ENCODE results near the gene ZNF280D. TPM values are rescaled to one million over a fixed set of nuclear protein-coding genes. Genes with fewer than 3 reads are reported as not detected.

Gene ZNF280D
- total and polyA plus RNA-seq, 2 of the 4 experiments (the other 2 are of a cell fraction): 8.3 to 21.0 TPM

GRCh38 chr15:56716334-56716733, 17.0 kb downstream of the ZNF280D start:
- H2BK5ac ChIP-seq (ENCODE audit: low read depth, low read length, poor library complexity, severe bottlenecking): no peak overlapping the region
- intact Hi-C loops (cut with micrococcal nuclease) (no loop called here), in situ Hi-C loops (cut with MboI; ENCODE audit: low sequenced_read_pairs) (no loop called here), dilution Hi-C loops (cut with HindIII; ENCODE audit: low sequenced_read_pairs, unreplicated experiment) (no loop called here)
- H2AK9ac ChIP-seq (replicated peaks; ENCODE audit: low read depth, low read length, poor library complexity): no peak overlapping the region
- no peaks in the 10 kb centered on the region for H3K36me3 ChIP-seq (ENCODE audit: control insufficient read depth, insufficient read depth, low read length)
- no peak overlapping the region for H4K91ac ChIP-seq (ENCODE audit: insufficient read depth, low read depth, low read length)
- DNase-seq (no peak), ATAC-seq (ENCODE audit: low read depth) (no peak)
- no peaks in the 10 kb centered on the region for H3K27me3 ChIP-seq (ENCODE audit: control insufficient read depth, insufficient read depth, low read length)
- no peak overlapping the region for H4K5ac ChIP-seq (ENCODE audit: low read depth, low read length)
- H3K56ac ChIP-seq (ENCODE audit: extremely low read depth, insufficient read depth, low read length): no peak overlapping the region
- no peak overlapping the region for H3K27ac ChIP-seq (ENCODE audit: insufficient read depth, low read length)
- H3K9ac ChIP-seq (ENCODE audit: low read depth, low read length): no peak overlapping the region
- no peak for TF ChIP-seq ELK1 (IDR thresholded peaks at IDR 0.05; ENCODE audit: borderline replicate concordance, low read depth, low read length)
- TF ChIP-seq RAD21 (IDR thresholded peaks at IDR 0.05; ENCODE audit: low read length): no peak
- TF ChIP-seq NFE2L2 (IDR thresholded peaks at IDR 0.05; ENCODE audit: low read depth, low read length): no peak
- no peak for TF ChIP-seq RFX5 (IDR thresholded peaks at IDR 0.05; ENCODE audit: low read depth, low read length)
- no peak for TF ChIP-seq FOS (IDR thresholded peaks at IDR 0.05; ENCODE audit: low read depth, low read length)
- no peak for TF ChIP-seq MAFK (IDR thresholded peaks at IDR 0.05; ENCODE audit: low read depth, low read length)
- TF ChIP-seq POLR2A (IDR thresholded peaks at IDR 0.05; ENCODE audit: low read depth, low read length): no peak
- no peak for TF ChIP-seq USF2 (IDR thresholded peaks at IDR 0.05; ENCODE audit: low read depth, low read length)
- no peak for TF ChIP-seq RCOR1 (IDR thresholded peaks at IDR 0.05; ENCODE audit: insufficient replicate concordance, low read length)
- no peak for TF ChIP-seq BHLHE40 (IDR thresholded peaks at IDR 0.05; ENCODE audit: low read depth, low read length)
- no peak for TF ChIP-seq CHD1 (IDR thresholded peaks at IDR 0.05; ENCODE audit: low read depth, low read length)
- H3K9me3 ChIP-seq (ENCODE audit: control insufficient read depth, insufficient read depth, low read length): no peaks in the 10 kb centered on the region
- no peak overlapping the region for H3K18ac ChIP-seq (ENCODE audit: low read depth, low read length)
- no peak overlapping the region for H3K4ac ChIP-seq (ENCODE audit: low read depth, low read length)
- H3K23ac ChIP-seq (ENCODE audit: low read depth, low read length): no peak overlapping the region
- H3K14ac ChIP-seq (replicated peaks; ENCODE audit: low read depth, low read length): no peak overlapping the region
- H2BK20ac ChIP-seq (ENCODE audit: low read depth, low read length): no peak overlapping the region
- no peaks in the 10 kb centered on the region for H3K9me1 ChIP-seq (ENCODE audit: insufficient read depth, low read length)
- POLR2A ChIA-PET (ENCODE audit: unreplicated experiment): no interaction called here
- no peaks in the 10 kb centered on the region for H3K4me1 ChIP-seq (ENCODE audit: control insufficient read depth, insufficient read depth, low read length)
- BruUV-seq (replicated peaks): no TSS peak
- H4K20me1 ChIP-seq (ENCODE audit: insufficient read depth, low read length): peaks cover 29% of the 10 kb centered on the region; the same call in 1 of the 2 replicates
- no peak overlapping the region for H3K4me3 ChIP-seq (ENCODE audit: insufficient read depth, low read depth, low read length)
- peaks cover 22 to 63% of the 10 kb centered on the region in 2 experiments for H3K79me1 ChIP-seq (ENCODE audit: low read depth in 1 of 2, low read length in 2 of 2)
- H2AFZ ChIP-seq (replicated peaks; ENCODE audit: low read length, poor library complexity): no peak overlapping the region
- H3K4me2 ChIP-seq (ENCODE audit: low read depth, low read length): no peak overlapping the region
- H2BK15ac ChIP-seq (ENCODE audit: low read depth, low read length): no peak overlapping the region
- H2BK120ac ChIP-seq (ENCODE audit: low read depth, low read length): no peak overlapping the region
- CTCF ChIA-PET: no interaction called here
- no peak overlapping the region for H2AK5ac ChIP-seq (ENCODE audit: low read depth, low read length)
- H4K8ac ChIP-seq (ENCODE audit: low read depth in 2 of 2, low read length in 2 of 2): no peak overlapping the region
